ENCODE data around the gene GABRR3. TPM values are rescaled to one million over a fixed set of nuclear protein-coding genes. Genes with fewer than 3 reads are reported as not detected.

Gene GABRR3
- total RNA-seq, 1 experiment from 2014 or later: not detected

DNA sequence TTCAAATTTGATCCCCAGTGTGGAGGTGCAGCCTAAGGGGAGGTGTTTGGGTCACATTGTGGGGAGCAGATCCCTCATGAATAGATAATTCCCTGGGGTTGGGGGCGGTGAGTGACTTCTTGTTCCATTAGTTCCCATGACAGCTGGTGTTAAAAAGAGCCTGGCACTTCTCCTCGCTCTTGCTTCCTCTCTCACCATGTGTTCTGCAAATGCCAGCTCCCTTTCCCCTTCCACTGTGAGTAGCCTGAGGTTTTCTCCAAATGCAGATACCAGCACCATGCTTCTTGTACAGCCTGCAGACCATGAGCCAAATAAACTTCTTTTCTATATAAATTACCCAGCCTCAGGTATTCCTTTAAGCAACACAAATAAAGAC, 86.0 kb downstream of the GABRR3 start:
- ChIA-PET POLR2A (ENCODE audit: low non-redundant PET) (no interaction called here), CTCF (no interaction called here)
- no TSS peak for BruUV-seq (replicated peaks)
- no peak overlapping the region for H3K27ac ChIP-seq (ENCODE audit: low read depth, low read length, poor library complexity, severe bottlenecking)
- H3K4me1 ChIP-seq (ENCODE audit: insufficient read depth, low read length, poor library complexity, severe bottlenecking): no peaks in the 10 kb centered on the region
- no peak for DNase-seq (ENCODE audit: low spot score)
- peaks cover 31% of the 10 kb centered on the region for H3K36me3 ChIP-seq (ENCODE audit: insufficient read depth, low read length, poor library complexity, severe bottlenecking)
- TF ChIP-seq, protein P1, sequence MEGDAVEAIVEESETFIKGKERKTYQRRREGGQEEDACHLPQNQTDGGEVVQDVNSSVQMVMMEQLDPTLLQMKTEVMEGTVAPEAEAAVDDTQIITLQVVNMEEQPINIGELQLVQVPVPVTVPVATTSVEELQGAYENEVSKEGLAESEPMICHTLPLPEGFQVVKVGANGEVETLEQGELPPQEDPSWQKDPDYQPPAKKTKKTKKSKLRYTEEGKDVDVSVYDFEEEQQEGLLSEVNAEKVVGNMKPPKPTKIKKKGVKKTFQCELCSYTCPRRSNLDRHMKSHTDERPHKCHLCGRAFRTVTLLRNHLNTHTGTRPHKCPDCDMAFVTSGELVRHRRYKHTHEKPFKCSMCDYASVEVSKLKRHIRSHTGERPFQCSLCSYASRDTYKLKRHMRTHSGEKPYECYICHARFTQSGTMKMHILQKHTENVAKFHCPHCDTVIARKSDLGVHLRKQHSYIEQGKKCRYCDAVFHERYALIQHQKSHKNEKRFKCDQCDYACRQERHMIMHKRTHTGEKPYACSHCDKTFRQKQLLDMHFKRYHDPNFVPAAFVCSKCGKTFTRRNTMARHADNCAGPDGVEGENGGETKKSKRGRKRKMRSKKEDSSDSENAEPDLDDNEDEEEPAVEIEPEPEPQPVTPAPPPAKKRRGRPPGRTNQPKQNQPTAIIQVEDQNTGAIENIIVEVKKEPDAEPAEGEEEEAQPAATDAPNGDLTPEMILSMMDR (conservative IDR thresholded peaks at IDR 0.05; ENCODE audit: low read depth, low read length): no peak
- TF ChIP-seq EZH2 (IDR thresholded peaks at IDR 0.05; ENCODE audit: borderline replicate concordance, low read depth, low read length, poor library complexity, severe bottlenecking): no peak
- intact Hi-C loops (cut with micrococcal nuclease; ENCODE audit: unreplicated experiment): no loop called here
- no peaks in the 10 kb centered on the region for H3K27me3 ChIP-seq (replicated peaks; ENCODE audit: insufficient read depth, low read depth, low read length, poor library complexity)
- H3K4me3 ChIP-seq (ENCODE audit: low read depth, low read length, poor library complexity, severe bottlenecking): no peak overlapping the region
- H3K9me3 ChIP-seq (ENCODE audit: low read depth, low read length, poor library complexity, severe bottlenecking): no peaks in the 10 kb centered on the region

DNA sequence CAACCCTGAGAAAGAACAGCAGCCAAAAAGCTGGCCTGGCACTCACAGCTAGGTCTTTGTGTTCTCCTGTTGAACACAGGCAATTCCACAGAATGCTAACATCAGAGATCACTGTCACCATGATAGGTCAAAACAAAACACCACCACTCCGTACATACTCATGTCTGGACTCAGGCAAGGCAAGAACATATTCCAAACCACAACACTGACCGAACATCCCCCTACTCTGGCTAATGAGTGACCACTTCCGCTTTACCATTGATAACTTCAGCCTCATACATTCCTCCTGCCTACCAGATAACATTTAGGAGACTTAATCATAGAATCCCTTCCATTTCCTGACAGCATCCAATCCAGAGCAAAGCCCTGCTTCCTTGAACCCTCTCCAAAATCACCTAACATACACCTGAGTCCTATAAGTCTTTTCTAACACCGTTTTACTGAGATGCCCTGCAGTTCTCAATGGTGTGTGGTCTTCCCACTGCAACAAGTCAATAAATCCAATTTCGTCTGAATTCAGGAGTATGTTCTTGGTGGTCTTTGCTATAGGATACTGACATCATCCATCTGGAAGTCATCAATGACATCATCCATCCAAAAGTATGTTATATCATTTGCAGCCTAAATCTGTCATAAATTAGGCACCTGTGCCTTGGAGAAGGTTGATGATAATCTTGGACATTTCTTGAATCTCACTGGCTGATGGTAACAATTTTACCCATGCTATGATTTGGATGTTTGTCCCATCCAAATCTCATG, 86.6 kb downstream of the GABRR3 start:
- Histone ChIP-seq H3K36me3 (ENCODE audit: insufficient read depth, low read length, poor library complexity, severe bottlenecking) (peaks cover 31% of the 10 kb centered on the region), H3K4me3 (ENCODE audit: low read depth, low read length, poor library complexity, severe bottlenecking) (no peak overlapping the region), H3K27ac (ENCODE audit: low read depth, low read length, poor library complexity, severe bottlenecking) (no peak overlapping the region), H3K4me1 (ENCODE audit: insufficient read depth, low read length, poor library complexity, severe bottlenecking) (no peaks in the 10 kb centered on the region), H3K9me3 (ENCODE audit: low read depth, low read length, poor library complexity, severe bottlenecking) (no peaks in the 10 kb centered on the region), H3K27me3 (replicated peaks; ENCODE audit: insufficient read depth, low read depth, low read length, poor library complexity) (no peaks in the 10 kb centered on the region)
- DNase-seq (ENCODE audit: low spot score): no peak
- no TSS peak for BruUV-seq (replicated peaks)
- CTCF ChIA-PET: no interaction called here
- intact Hi-C loops (cut with micrococcal nuclease; ENCODE audit: unreplicated experiment): no loop called here
- POLR2A ChIA-PET (ENCODE audit: low non-redundant PET): no interaction called here
- no peak for TF ChIP-seq EZH2 (IDR thresholded peaks at IDR 0.05; ENCODE audit: borderline replicate concordance, low read depth, low read length, poor library complexity, severe bottlenecking)
- TF ChIP-seq, protein P1 (conservative IDR thresholded peaks at IDR 0.05; ENCODE audit: low read depth, low read length): no peak

DNA sequence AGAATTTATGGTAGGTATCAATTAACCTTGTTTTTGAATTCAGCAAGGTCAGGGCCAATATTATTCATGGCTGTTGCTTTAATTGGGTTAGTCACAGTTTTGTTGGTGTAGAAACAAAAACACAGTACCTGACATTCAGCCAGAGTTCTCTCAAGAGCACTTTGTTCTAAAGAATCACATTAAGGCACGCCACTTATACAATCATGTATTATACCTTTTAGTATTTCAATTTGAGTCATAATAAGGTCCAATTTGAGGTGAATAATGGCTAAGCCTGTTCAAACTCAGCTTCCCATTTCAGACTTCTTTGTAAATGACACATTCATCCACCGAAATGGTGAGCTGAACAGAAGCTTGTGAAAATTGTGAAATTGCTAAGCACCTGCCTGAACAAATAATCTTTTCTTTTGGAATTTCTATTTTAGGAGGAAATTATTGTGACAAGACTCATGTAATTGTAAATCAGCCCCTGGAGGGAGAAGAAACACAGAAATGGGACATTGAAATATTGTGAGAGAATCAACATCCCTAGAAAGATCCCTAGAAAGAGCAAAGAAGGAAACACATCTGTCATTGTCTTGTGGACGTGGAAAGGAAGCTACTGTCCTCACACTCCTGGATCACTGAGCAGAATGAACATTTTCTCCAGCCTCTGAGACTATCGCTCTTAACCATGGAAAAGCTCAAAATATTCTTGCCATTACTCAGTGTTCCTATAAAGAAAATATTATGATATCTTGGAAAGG, 92.1 kb downstream of the GABRR3 start:
- ChIA-PET POLR2A (ENCODE audit: low non-redundant PET) (no interaction called here), CTCF (no interaction called here)
- intact Hi-C loops (cut with micrococcal nuclease; ENCODE audit: unreplicated experiment): no loop called here
- Histone ChIP-seq H3K27ac (ENCODE audit: low read depth, low read length, poor library complexity, severe bottlenecking) (no peak overlapping the region), H3K4me3 (ENCODE audit: low read depth, low read length, poor library complexity, severe bottlenecking) (no peak overlapping the region), H3K27me3 (replicated peaks; ENCODE audit: insufficient read depth, low read depth, low read length, poor library complexity) (no peaks in the 10 kb centered on the region), H3K9me3 (ENCODE audit: low read depth, low read length, poor library complexity, severe bottlenecking) (no peaks in the 10 kb centered on the region), H3K4me1 (ENCODE audit: insufficient read depth, low read length, poor library complexity, severe bottlenecking) (no peaks in the 10 kb centered on the region), H3K36me3 (ENCODE audit: insufficient read depth, low read length, poor library complexity, severe bottlenecking) (peaks cover 20% of the 10 kb centered on the region)
- no peak for DNase-seq (ENCODE audit: low spot score)
- TF ChIP-seq EZH2 (IDR thresholded peaks at IDR 0.05; ENCODE audit: borderline replicate concordance, low read depth, low read length, poor library complexity, severe bottlenecking): no peak
- TF ChIP-seq, protein P1 (conservative IDR thresholded peaks at IDR 0.05; ENCODE audit: low read depth, low read length): no peak
- BruUV-seq (replicated peaks): no TSS peak
